Measurements from ENCODE around the gene CLDN22.

The CLDN22 gene

GRCh38 chr4:183330841-183331240 is 10.8 kb upstream of the CLDN22 start:
- no peak for ATAC-seq
- TF ChIP-seq GLIS3 (CRISPR knock-in tag; IDR thresholded peaks at IDR 0.05) (no peak), ISL1 (CRISPR knock-in tag; IDR thresholded peaks at IDR 0.05) (no peak), ZNF70 (CRISPR knock-in tag; IDR thresholded peaks at IDR 0.05) (no peak), TSHZ2 (CRISPR knock-in tag; IDR thresholded peaks at IDR 0.05) (no peak), TCF4 (CRISPR knock-in tag; IDR thresholded peaks at IDR 0.05; ENCODE audit: borderline replicate concordance) (no peak), ZFP3 (CRISPR knock-in tag; IDR thresholded peaks at IDR 0.05) (no peak), ESRRG (CRISPR knock-in tag; IDR thresholded peaks at IDR 0.05) (no peak), CSDC2 (CRISPR knock-in tag; IDR thresholded peaks at IDR 0.05) (no peak), ZNF565 (CRISPR knock-in tag; conservative IDR thresholded peaks at IDR 0.05; ENCODE audit: low read depth) (no peak), PPARA (CRISPR knock-in tag; IDR thresholded peaks at IDR 0.05; ENCODE audit: borderline replicate concordance) (no peak), TOX (CRISPR knock-in tag; IDR thresholded peaks at IDR 0.05; ENCODE audit: borderline replicate concordance) (no peak), ARNTL (CRISPR knock-in tag; IDR thresholded peaks at IDR 0.05; ENCODE audit: borderline replicate concordance, low read depth) (no peak), SNAI2 (CRISPR knock-in tag; IDR thresholded peaks at IDR 0.05) (no peak), ZNF8 (CRISPR knock-in tag; IDR thresholded peaks at IDR 0.05) (no peak), OSR1 (CRISPR knock-in tag; IDR thresholded peaks at IDR 0.05) (no peak), ZC3H10 (CRISPR knock-in tag; IDR thresholded peaks at IDR 0.05) (no peak), BACH2 (CRISPR knock-in tag; IDR thresholded peaks at IDR 0.05; ENCODE audit: borderline replicate concordance) (no peak)

DNA sequence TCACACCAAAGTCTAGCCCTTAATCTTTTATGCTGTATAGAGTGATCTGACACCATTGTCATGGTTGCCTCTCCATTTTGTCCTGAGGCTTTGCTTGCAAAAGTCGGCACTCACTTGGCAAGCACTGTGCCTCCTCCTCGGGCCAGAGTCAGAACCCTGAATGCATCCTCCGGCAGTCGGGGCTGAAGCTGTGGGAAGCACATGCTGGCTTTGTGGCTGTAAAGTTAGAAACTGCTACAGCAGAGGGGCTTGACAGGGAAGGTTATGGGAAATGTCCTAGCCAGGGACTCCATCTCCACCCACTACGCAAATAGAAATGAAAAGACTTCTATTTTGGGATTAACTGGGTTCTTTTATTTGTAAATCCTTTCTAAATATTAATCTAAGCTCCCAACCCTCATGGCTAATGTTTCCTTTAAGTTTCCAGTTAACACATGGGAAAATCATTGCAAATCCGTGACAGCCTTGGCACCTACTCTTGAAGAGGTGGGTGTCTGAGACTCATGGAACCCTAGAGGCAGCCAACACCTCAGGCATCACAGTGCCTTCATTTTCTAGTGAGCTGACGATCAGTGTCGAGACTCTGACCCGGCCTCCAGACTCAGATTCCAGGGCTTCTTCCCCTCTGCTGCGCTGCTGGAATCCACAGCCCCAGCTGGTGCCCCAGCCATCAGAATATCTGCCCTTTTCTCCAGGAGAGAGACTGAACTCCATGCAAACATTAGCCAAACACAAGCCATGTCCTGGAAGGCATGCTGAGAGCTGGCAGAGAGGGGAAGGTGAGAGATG is 10.1 kb upstream of the CLDN22 start:
- no peak for ATAC-seq
- TF ChIP-seq ARNTL (CRISPR knock-in tag; IDR thresholded peaks at IDR 0.05; ENCODE audit: borderline replicate concordance, low read depth) (no peak), ZNF565 (CRISPR knock-in tag; conservative IDR thresholded peaks at IDR 0.05; ENCODE audit: low read depth) (no peak), CSDC2 (CRISPR knock-in tag; IDR thresholded peaks at IDR 0.05) (no peak)

DNA sequence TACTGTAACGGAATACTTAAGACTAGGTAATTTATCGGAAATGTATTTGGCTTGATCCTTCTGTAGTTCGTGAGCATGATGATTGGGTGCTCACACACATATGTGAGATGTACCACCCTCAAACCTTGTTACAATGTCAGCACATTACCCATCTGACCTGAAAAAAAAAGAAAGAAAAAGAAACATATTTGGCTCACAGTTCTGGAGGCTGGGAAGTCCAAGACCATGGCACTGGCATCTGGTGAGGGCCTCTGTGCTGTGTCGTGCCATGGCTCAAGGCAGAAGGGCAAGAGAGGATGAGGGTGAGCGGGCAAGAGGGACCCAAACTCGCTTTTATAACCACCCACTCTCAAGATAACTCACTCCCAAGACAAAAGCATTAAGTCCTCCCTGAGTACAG is 9.2 kb upstream of the CLDN22 start:
- no peak for ATAC-seq
- TF ChIP-seq ESRRG (CRISPR knock-in tag; IDR thresholded peaks at IDR 0.05) = no peak
- no peak for TF ChIP-seq BACH2 (CRISPR knock-in tag; IDR thresholded peaks at IDR 0.05; ENCODE audit: borderline replicate concordance)
- no peak for TF ChIP-seq ZNF70 (CRISPR knock-in tag; IDR thresholded peaks at IDR 0.05)
- TF ChIP-seq OSR1 (CRISPR knock-in tag; IDR thresholded peaks at IDR 0.05) = no peak
- no peak for TF ChIP-seq CSRNP3 (CRISPR knock-in tag; IDR thresholded peaks at IDR 0.05)
- no peak for TF ChIP-seq SNAI2 (CRISPR knock-in tag; IDR thresholded peaks at IDR 0.05)
- no peak for TF ChIP-seq ARNTL (CRISPR knock-in tag; IDR thresholded peaks at IDR 0.05; ENCODE audit: borderline replicate concordance, low read depth)
- no peak for TF ChIP-seq RARB (CRISPR knock-in tag; IDR thresholded peaks at IDR 0.05)
- no peak for TF ChIP-seq PATZ1 (CRISPR knock-in tag; IDR thresholded peaks at IDR 0.05; ENCODE audit: borderline replicate concordance)
- TF ChIP-seq PPARA (CRISPR knock-in tag; IDR thresholded peaks at IDR 0.05; ENCODE audit: borderline replicate concordance) = no peak
- TF ChIP-seq ZNF565 (CRISPR knock-in tag; conservative IDR thresholded peaks at IDR 0.05; ENCODE audit: low read depth) = no peak

DNA sequence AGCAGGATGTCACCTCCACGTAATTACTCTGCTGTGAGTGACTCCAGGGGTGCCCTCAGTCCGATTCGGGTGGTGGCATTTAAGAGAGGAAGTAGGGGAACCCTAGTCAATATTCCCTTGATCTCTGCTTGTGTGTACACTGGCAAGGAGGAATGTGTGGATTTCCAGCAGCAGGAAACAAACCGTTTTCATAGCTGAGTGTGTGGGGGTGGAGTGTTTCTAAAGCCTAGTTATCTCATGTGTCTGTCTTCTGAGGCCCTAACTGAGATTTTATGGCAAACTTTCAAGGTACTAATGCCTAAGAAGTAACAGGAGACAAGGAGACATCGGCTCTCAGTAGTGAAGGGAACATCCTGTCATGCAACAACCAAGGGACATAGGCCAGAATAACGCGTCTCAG is 8.8 kb upstream of the CLDN22 start:
- no peak for ATAC-seq
- TF ChIP-seq PATZ1 (CRISPR knock-in tag; IDR thresholded peaks at IDR 0.05; ENCODE audit: borderline replicate concordance) (no peak), CREB5 (CRISPR knock-in tag; IDR thresholded peaks at IDR 0.05; ENCODE audit: low read depth) (no peak), CSDC2 (CRISPR knock-in tag; IDR thresholded peaks at IDR 0.05) (no peak), TSHZ2 (CRISPR knock-in tag; IDR thresholded peaks at IDR 0.05) (no peak)
